ENCODE results near the gene TBL1Y.

DNA sequence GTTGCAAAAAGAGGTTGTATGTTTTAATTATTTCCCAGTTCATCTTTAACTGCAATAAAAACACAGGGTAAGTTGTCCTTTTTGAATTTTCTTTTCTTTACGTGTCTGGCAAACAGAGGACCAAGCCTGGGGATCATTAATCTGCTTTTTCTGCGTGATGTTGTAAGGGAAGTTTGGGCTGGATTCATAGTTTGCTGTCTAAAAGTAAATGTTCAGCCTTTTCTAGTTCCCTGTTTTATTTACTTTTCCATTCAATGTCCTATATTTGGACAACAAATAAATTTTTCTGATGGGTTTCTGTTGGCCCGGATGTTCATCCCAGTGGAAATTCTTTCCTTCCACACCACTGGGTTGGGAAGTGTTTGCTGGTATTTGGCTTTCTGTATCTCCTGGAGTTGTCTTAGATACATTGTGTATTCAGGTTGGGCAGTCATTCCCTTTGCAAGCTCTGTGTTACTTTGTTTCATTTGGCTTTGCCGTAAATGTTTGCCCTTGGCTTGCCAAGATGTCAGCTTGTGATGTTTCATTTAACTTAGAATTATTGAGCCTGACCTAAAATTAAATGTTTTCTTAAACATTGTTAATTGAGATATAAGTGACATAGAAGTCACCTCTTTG, 21.4 kb downstream of the TBL1Y start:
- TF ChIP-seq, protein P1, sequence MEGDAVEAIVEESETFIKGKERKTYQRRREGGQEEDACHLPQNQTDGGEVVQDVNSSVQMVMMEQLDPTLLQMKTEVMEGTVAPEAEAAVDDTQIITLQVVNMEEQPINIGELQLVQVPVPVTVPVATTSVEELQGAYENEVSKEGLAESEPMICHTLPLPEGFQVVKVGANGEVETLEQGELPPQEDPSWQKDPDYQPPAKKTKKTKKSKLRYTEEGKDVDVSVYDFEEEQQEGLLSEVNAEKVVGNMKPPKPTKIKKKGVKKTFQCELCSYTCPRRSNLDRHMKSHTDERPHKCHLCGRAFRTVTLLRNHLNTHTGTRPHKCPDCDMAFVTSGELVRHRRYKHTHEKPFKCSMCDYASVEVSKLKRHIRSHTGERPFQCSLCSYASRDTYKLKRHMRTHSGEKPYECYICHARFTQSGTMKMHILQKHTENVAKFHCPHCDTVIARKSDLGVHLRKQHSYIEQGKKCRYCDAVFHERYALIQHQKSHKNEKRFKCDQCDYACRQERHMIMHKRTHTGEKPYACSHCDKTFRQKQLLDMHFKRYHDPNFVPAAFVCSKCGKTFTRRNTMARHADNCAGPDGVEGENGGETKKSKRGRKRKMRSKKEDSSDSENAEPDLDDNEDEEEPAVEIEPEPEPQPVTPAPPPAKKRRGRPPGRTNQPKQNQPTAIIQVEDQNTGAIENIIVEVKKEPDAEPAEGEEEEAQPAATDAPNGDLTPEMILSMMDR (IDR thresholded peaks at IDR 0.05; ENCODE audit: insufficient read depth, low read depth, low read length): no peak
- no peak for TF ChIP-seq EZH2 (IDR thresholded peaks at IDR 0.05; ENCODE audit: insufficient read depth, low read length)

Measured in astrocyte (in vitro differentiated cells and primary cell).